Motor neuron (in vitro differentiated cells): ENCODE data around the gene SLAMF6. TPM values are rescaled to one million over a fixed set of nuclear protein-coding genes. Genes with fewer than 3 reads are reported as not detected.

Source experiments
- ATAC-seq, 8 experiments: fragments of 200-7000 bp; cut with Tn5 transposase; replicated peaks in 6 of 8; 2 replicates each; pipeline ENCODE4 v1.8.0; 2021; ENCODE audit warnings: mild to moderate bottlenecking in 8 of 8, moderate library complexity in 8 of 8
- H3K27ac ChIP-seq, 2 donors: fragments of 250-450 bp; sonication (Bioruptor Pico); 2 replicates each; pipeline ENCODE4 v1.9.0; 2021; ENCODE audit warnings: antibody characterized with exemption in 2 of 2, mild to moderate bottlenecking in 2 of 2, moderate library complexity in 1 of 2
- H3K4me1 ChIP-seq, 2 donors: fragments of 250-450 bp; sonication (Bioruptor Pico); replicated peaks in 1 of 2; 2 replicates each; pipeline ENCODE4 v1.6.1; 2021; ENCODE audit warnings: antibody characterized with exemption in 2 of 2, mild to moderate bottlenecking in 2 of 2, moderate library complexity in 1 of 2
- H3K4me3 ChIP-seq, 5 donors: fragments of 250-450 bp; sonication (Bioruptor Pico); 2 replicates each; pipeline ENCODE4 v1.9.0; 2021; ENCODE audit warnings: antibody characterized with exemption in 5 of 5, mild to moderate bottlenecking in 5 of 5, moderate library complexity in 4 of 5
- WGBS, 10 experiments: fragments of 450-650 bp; shearing (Covaris generic); methylation state at CpG; one replicate each; pipeline ENCODE4 v1.0.0; 2022; 5-methylcytosine and 5-hydroxymethylcytosine counted together
- in situ Hi-C, 9 experiments: fragments of 400-800 bp; cut with MboI; loops; one replicate each; pipeline ENCODE4 v1.15.0; 2021; ENCODE audit warnings: low sequenced_read_pairs in 9 of 9, low pct_unique_long_range_greater_than_20kb in 2 of 9; ENCODE audit not compliant: unreplicated experiment in 9 of 9
- total RNA-seq, 8 experiments: library from RNA; unstranded; fragments of 300-600 nt; gene quantifications; 2 replicates each; pipeline versions ENCODE4 v1.2.3 to v1.2.4, GENCODE V29; 2022

Gene SLAMF6
- total RNA-seq, 8 experiments from 2014 or later = 0.09 to 0.28 (median 0.15) TPM; not detected in 4

DNA sequence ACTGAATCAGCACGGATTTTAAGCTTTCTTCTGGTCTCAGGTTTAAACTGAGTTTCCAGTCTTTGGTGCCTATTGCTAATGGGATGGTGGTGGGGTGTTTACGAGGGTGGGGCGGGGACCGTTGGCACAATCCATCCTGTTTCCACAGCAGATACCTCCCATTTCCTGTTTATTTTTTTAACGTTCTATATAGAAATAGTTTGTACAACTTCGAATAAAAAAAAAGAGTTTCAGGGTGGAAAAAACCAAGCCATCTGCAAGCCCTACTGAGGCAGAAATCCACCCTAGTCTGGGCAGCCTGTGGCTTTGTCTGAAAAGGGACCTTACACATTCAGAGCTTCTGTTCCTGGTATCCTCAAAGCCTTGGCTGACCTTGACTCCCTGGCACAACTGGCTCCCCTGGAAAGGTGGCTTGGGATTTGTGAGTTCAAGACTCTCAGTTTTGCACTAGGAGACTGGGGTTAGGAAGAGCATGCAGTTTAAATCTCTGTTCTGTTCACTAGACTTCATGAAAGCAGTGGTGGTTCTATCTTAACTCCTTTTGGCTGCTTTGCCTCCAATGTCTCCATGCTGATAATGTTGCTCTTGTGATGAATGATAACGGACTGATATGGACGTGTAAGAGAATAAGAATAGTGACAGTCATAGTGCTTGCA, 76.0 kb downstream of the SLAMF6 start:
- WGBS, 10 experiments = 0 to 93% (median 83%) methylated on average over 1 to 8 of the region's 8 CpGs; no CpG with 5 or more reads in 1 of the 10 experiments
- in situ Hi-C loops = no loop called here
- no peak overlapping the region for H3K4me3 ChIP-seq
- H3K27ac ChIP-seq = no peak overlapping the region
- H3K4me1 ChIP-seq = no peaks in the 10 kb centered on the region
- no peak for ATAC-seq

DNA sequence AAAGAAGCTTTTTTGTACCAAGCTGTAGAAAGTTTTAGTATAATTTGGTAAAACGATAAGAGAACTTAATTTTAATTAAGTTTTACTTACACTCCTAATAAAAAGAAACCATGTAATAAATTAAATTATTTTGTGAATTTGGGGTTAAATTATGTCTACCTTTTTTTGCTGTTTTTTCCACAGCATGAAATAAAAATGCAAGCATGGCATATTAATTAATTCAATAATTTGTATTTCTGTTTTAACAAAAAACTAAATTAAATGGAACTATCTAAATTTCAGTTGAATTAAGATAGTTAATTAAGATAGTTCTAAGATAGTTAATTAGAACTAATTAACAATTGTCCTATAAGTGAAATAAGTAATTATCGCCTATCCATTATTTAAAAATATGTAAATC, 83.3 kb downstream of the SLAMF6 start:
- WGBS, 10 experiments = 14 to 100% (median 62%) methylated on average over 2 of the region's 2 CpGs; no CpG with 5 or more reads in 1 of the 10 experiments
- in situ Hi-C loops = no loop called here
- no peak for ATAC-seq
- Histone ChIP-seq H3K4me3 (no peak overlapping the region), H3K27ac (no peak overlapping the region), H3K4me1 (peaks cover 6 to 7% of the 10 kb centered on the region in 2 donors)

DNA sequence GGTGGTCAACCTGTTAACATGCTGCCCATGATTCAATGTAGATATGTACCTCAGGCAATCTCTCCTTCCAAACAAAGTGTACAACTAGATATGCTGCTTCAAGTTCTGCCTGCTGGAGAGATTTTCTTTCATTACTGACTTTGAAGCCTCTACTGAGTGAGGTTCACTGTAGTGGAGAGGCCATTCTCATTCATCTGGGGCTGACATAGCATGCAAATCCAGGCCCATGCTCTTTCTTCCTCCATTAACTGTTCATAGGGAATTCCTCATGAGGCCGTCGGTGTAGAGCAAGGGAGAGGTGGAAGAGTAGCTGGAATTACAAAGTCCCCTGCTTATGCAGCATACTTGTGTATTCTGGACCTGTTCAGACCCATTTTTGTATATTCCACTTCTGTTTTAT, 84.1 kb downstream of the SLAMF6 start:
- Histone ChIP-seq H3K4me3 (no peak overlapping the region), H3K4me1 (peaks cover 6 to 7% of the 10 kb centered on the region in 2 donors), H3K27ac (no peak overlapping the region)
- 33 to 100% (median 69%) methylated on average over 1 to 2 of the region's 2 CpGs; no CpG with 5 or more reads in 4 of the 10 experiments for WGBS, 10 experiments
- in situ Hi-C loops = no loop called here
- ATAC-seq = peak in 2 of 8 experiments; percentile 15 to 41

DNA sequence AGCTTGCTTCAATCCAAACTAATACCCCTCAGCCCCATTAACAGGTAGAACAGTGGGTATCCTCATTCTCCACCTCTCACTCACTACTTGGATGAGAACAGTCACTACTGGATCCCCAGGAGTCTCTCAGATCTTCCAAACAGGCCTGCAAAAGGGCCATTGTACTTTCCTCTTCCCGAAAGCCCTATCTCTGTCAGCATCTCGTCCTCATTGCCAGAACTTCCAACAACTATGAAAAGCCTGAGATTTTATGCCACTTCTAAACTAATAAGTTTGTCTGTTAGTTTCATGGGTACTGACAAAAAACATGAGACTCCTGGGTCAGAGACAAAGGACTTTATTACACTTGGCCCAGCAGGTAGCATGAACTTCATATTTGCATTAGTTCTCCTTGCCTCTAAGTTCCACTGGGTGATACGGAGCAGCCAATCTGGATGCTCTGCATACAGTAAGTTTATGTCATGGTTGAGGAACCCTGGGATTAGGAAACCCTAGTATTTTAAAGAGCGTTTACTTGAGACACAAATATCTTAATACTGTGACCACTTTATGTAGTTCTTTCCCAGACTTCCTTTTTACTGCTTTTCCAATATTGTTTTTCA, 84.6 kb downstream of the SLAMF6 start:
- Histone ChIP-seq H3K4me3 (no peak overlapping the region), H3K27ac (no peak overlapping the region), H3K4me1 (peaks cover 6 to 7% of the 10 kb centered on the region in 2 donors)
- in situ Hi-C loops = no loop called here
- ATAC-seq = no peak
- WGBS, 10 experiments = 0 to 98% (median 76%) methylated on average over 1 to 4 of the region's 4 CpGs; no CpG with 5 or more reads in 1 of the 10 experiments

DNA sequence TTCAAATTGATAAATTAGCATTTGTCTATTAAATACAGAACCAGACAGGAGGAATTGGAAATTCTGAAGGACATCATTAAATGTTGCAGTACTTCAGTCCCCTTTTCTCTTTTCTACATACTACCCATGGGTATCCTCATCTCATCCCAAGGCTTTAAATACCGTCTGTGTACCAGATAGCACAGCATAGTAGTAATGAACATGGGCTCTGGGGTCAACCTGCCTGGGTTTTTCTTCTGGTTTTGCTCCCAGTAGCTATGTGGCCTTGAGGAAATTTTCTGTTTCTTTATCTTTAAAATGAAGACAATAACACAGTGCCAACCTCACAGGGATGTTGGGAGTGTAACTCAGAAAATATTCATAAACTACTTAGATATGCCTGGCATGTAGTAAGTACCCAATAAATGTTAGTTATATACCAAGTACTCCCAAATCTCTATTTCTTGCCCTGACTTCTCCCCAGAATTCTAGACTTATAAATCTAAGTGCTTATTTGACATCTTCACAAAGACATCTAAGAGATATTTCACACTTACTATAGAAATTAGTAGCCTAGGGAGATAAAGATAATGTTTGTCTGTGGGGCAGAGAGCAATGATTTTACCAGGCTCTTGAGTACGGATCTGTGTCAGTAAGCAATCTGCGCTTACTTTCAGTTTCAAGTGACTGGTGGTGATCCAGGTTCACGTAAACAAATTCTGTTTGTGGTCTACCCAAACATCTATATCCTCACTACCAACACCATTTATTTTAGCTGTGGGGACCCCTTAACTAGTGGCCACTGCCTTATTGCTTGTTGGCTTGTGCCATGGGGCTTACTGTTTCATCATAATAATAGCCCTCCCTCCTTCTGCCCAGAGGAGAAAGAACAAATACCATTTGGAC, 85.4 kb downstream of the SLAMF6 start:
- 0 to 97% (median 75%) methylated on average over 1 to 4 of the region's 4 CpGs; no CpG with 5 or more reads in 1 of the 10 experiments for WGBS, 10 experiments

DNA sequence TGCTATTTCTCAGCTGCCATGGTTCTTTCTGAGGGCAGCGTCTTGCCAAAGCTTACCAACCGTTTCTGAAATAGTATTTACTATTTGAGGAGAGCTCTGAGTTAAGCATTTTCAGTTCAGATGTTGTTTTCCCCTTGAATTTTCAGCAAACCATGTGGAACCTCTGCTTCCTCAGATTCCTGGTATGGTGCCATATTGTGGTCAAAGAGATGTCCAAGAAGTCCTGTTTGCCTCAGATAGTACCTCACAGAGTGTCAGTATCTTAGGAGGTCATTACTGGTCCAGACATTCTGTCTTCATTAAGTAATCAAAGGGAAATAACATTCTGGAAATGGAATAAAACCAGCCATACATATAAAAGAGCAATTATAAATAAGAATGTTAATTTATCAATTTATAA, 86.1 kb downstream of the SLAMF6 start:
- in situ Hi-C loops = no loop called here
- no peak for ATAC-seq
- WGBS, 10 experiments = 0 to 100% (median 76%) methylated on average over 1 to 2 of the region's 2 CpGs; no CpG with 5 or more reads in 3 of the 10 experiments

More for the DNA sequence above, 85.4 kb downstream of the SLAMF6 start:
- in situ Hi-C loops = no loop called here
- no peak overlapping the region for H3K4me3 ChIP-seq
- no peak overlapping the region for H3K27ac ChIP-seq
- peak in 1 of 8 experiments; percentile 74 for ATAC-seq
- H3K4me1 ChIP-seq = peaks cover 6 to 7% of the 10 kb centered on the region in 2 donors

More for the DNA sequence above, 86.1 kb downstream of the SLAMF6 start:
- Histone ChIP-seq H3K4me3 (no peak overlapping the region), H3K4me1 (peaks cover 6 to 7% of the 10 kb centered on the region in 2 donors), H3K27ac (no peak overlapping the region)

Other genes starting within 250 kb of the SLAMF6 start
- 10 to 100 TPM; 27.4 to 55.5 (median 41.3) TPM for gene PEX19, start 238.1 kb downstream of the SLAMF6 start, total RNA-seq
- gene COPA, start 180.0 kb downstream of the SLAMF6 start, total RNA-seq = 100 to 1,000 TPM; 134 to 326 (median 200) TPM
- 10 to 100 TPM; 44.0 to 94.2 (median 68.4) TPM for gene NCSTN, start 179.9 kb downstream of the SLAMF6 start, total RNA-seq
- gene NHLH1, start 156.2 kb downstream of the SLAMF6 start, total RNA-seq = 10 to 100 TPM in 3 of 8 experiments, 1 to 10 TPM in 1, under 1 TPM in 3, not detected in 1; 0.22 to 39.8 (median 4.7) TPM
- 10 to 100 TPM in 5 of 8 experiments, 1 to 10 TPM in 2, under 1 TPM in 1; 0.46 to 98.3 (median 54.1) TPM for gene VANGL2, start 122.7 kb downstream of the SLAMF6 start, total RNA-seq
- under 1 TPM in 5 of 8 experiments, not detected in 3; 0.17 to 0.90 (median 0.33) TPM for gene CD84, start 56.2 kb upstream of the SLAMF6 start, total RNA-seq
- under 1 TPM in 5 of 8 experiments, not detected in 3; under 0.01 to 0.90 (median 0.32) TPM for gene SLAMF1, start 123.8 kb upstream of the SLAMF6 start, total RNA-seq
- 1 to 10 TPM in 1 of 8 experiments, under 1 TPM in 3, not detected in 4; 0.05 to 1.3 (median 0.32) TPM for gene CD48, start 188.6 kb upstream of the SLAMF6 start, total RNA-seq
- gene SLAMF7, start 216.0 kb upstream of the SLAMF6 start, total RNA-seq = 1 to 10 TPM in 1 of 8 experiments, under 1 TPM in 5, not detected in 2; 0.08 to 1.1 (median 0.12) TPM